Body of pancreas (tissue), 4 donors: ENCODE results near the gene KLHL15. TPM values are rescaled to one million over a fixed set of nuclear protein-coding genes. Genes with fewer than 3 reads are reported as not detected.

ENCODE experiments used
- ATAC-seq: fragments of 150-250 bp; one replicate; pipeline ENCODE4 v1.9.1; 2016
- DNase-seq, 4 donors: peaks; one replicate each; pipeline ENCODE4 v3.0.0-alpha.2; 2019
- H3K27ac ChIP-seq, 4 donors: fragments of 200-600 bp; sonication (generic); 1 replicate in 3 of 4; 2 replicates in 1 of 4; pipeline versions ENCODE4 v1.5.1 to v1.6.1; 2016 to 2019; ENCODE audit warnings: mild to moderate bottlenecking in 1 of 4, mixed read lengths in 1 of 4, moderate library complexity in 1 of 4
- H3K27me3 ChIP-seq, 2 donors: fragments of 200-600 bp; sonication (generic); one replicate each; pipeline ENCODE4 v1.6.0; 2016; ENCODE audit warnings: mild to moderate bottlenecking in 1 of 2
- H3K36me3 ChIP-seq, 2 donors: fragments of 200-600 bp; sonication (generic); replicated peaks in 1 of 2; 2 replicates each; pipeline ENCODE4 v1.5.1; 2016; ENCODE audit warnings: low read depth in 2 of 2; ENCODE audit not compliant: insufficient read depth in 1 of 2
- H3K4me1 ChIP-seq: fragments of 200-600 bp; sonication (generic); one replicate; pipeline ENCODE4 v1.6.0; 2016
- H3K4me3 ChIP-seq, 2 donors: fragments of 200-600 bp; sonication (generic); 1 replicate in 1 of 2; 2 replicates in 1 of 2; pipeline ENCODE4 v1.5.1; 2016 to 2019
- H3K9me3 ChIP-seq, 3 donors: fragments of 200-600 bp; sonication (generic); 1 replicate in 2 of 3; 2 replicates in 1 of 3; pipeline ENCODE4 v1.5.1; 2016
- CTCF ChIP-seq, 7 experiments: fragments of 450-650 bp in 4 of 7; fragments of 200-600 bp in 3 of 7; sonication (generic) in 3 of 7; IDR thresholded peaks; one replicate each; pipeline ENCODE4 v1.5.1; 2016 to 2019; ENCODE audit warnings: antibody characterized with exemption in 7 of 7
- POLR2A ChIP-seq, 3 donors: fragments of 450-650 bp; IDR thresholded peaks; one replicate each; pipeline ENCODE4 v1.6.1; 2016; ENCODE audit warnings: antibody characterized with exemption in 3 of 3, mild to moderate bottlenecking in 2 of 3
- WGBS, 2 donors: methylation state at CpG; one replicate each; pipeline ENCODE4 v1.1.5; 2017; 5-methylcytosine and 5-hydroxymethylcytosine counted together
- intact Hi-C: fragments of 100-400 bp; cut with DNase I; formaldehyde crosslinking; loops from one replicate; pipeline ENCODE4 v1.15.1; 2023
- total RNA-seq, 2 donors: library from RNA; depleted of rRNA; stranded (reverse); fragments of >200 nt; gene quantifications; one replicate each; pipeline ENCODE4 v1.1.0, GENCODE V29; 2016

KLHL15 gene
- total RNA-seq, 2 donors from 2014 or later, result 4.7 to 7.6 TPM

DNA sequence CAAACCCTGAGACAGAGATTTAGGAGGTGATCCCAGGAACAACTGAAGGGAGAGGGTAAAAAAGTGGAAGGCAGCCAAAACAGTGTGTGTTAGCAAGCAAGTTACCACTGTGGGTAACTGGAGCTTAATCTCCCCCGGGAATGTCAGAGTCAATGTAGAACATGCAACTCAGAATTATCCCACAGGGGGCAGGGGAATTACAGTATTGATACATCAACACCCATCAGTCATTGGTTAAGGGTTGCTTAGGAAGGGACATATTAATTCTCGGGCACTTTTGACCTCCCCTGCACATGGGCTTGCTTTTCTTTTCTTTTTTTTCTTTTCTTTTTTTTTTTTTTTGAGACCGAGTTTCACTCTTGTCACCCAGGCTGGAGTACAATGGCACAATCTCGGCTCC lies 89.9 kb downstream of the KLHL15 start:
- no peaks in the 10 kb centered on the region for H3K27me3 ChIP-seq
- no peaks in the 10 kb centered on the region for H3K9me3 ChIP-seq
- H3K27ac ChIP-seq, result no peak overlapping the region
- H3K4me3 ChIP-seq, result no peak overlapping the region
- intact Hi-C loops, result no loop called here
- no peak for TF ChIP-seq POLR2A (IDR thresholded peaks at IDR 0.05)
- no peak for TF ChIP-seq CTCF (IDR thresholded peaks at IDR 0.05)
- whole genome bisulfite sequencing, 2 donors, result 60 to 78% methylated on average over 2 to 4 of the region's 4 CpGs
- no peak for DNase-seq
- no peaks in the 10 kb centered on the region for H3K36me3 ChIP-seq
- H3K4me1 ChIP-seq, result no peaks in the 10 kb centered on the region
- ATAC-seq, result no peak

DNA sequence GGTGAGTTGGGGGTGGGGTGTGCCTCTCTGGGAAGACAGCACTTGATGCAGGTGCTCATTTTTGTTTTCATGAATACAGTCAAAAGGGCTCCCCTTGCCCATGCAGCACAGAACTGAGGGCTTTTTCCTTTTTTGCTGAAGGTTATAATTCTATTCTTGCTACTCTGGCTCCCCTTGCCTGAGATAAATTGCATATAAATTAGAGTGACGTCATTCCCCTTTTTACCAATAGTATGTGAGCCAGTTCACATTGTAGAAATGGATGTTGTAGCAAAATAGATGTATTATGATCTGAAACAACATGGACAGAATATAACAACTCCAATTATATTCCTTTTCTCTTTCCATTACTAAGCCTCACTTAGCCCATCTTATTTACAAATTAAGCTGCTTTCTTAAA lies 90.8 kb downstream of the KLHL15 start:
- ATAC-seq (no peak), DNase-seq (no peak)
- Histone ChIP-seq H3K9me3 (no peaks in the 10 kb centered on the region), H3K27ac (no peak overlapping the region), H3K27me3 (no peaks in the 10 kb centered on the region), H3K4me3 (no peak overlapping the region), H3K4me1 (no peaks in the 10 kb centered on the region), H3K36me3 (no peaks in the 10 kb centered on the region)
- no peak for TF ChIP-seq CTCF (IDR thresholded peaks at IDR 0.05)
- no peak for TF ChIP-seq POLR2A (IDR thresholded peaks at IDR 0.05)
- 29 to 60% methylated on average over 1 of the region's 1 CpG for WGBS, 2 donors
- intact Hi-C loops, result no loop called here

GRCh38 chrX:23935106-23935505 lies 91.9 kb downstream of the KLHL15 start:
- H3K4me1 ChIP-seq, result no peaks in the 10 kb centered on the region
- no peak overlapping the region for H3K4me3 ChIP-seq
- TF ChIP-seq POLR2A (IDR thresholded peaks at IDR 0.05), result no peak
- TF ChIP-seq CTCF (IDR thresholded peaks at IDR 0.05), result no peak
- H3K27ac ChIP-seq, result no peak overlapping the region
- H3K36me3 ChIP-seq, result no peaks in the 10 kb centered on the region
- WGBS, 2 donors, result 78 to 91% methylated on average over 11 of the region's 11 CpGs
- no peaks in the 10 kb centered on the region for H3K9me3 ChIP-seq
- no peaks in the 10 kb centered on the region for H3K27me3 ChIP-seq
- DNase-seq, result no peak
- ATAC-seq, result no peak
- intact Hi-C loops, result no loop called here

Other genes starting within 250 kb of the KLHL15 start
- 100 to 1,000 TPM; 483 to 493 TPM for gene SAT1, start 244.0 kb downstream of the KLHL15 start, total RNA-seq
- gene APOO, start 119.2 kb downstream of the KLHL15 start, total RNA-seq, result 1 to 10 TPM; 7.5 to 9.9 TPM
- gene CXorf58, start 119.2 kb downstream of the KLHL15 start, total RNA-seq, result under 1 TPM in 1 of 2 donors, not detected in 1; 0.26 TPM
- gene EIF2S3, start 27.8 kb upstream of the KLHL15 start, total RNA-seq, result 100 to 1,000 TPM in 1 of 2 donors, 10 to 100 TPM in 1; 49.1 to 105 TPM
- gene ZFX, start 122.5 kb upstream of the KLHL15 start, total RNA-seq, result 10 to 100 TPM; 23.4 to 28.3 TPM